Upper lobe of left lung (tissue), 6 donors: ENCODE results near the gene MAP4K4. TPM values are rescaled to one million over a fixed set of nuclear protein-coding genes. Genes with fewer than 3 reads are reported as not detected.

Experiments
- ATAC-seq, 2 donors: fragments of 200-7000 bp; cut with Tn5 transposase; one replicate each; pipeline ENCODE4 v1.9.1; 2022; ENCODE audit warnings: mild to moderate bottlenecking in 2 of 2, moderate library complexity in 2 of 2; ENCODE audit not compliant: low FRiP score in 2 of 2
- DNase-seq, 2 donors: peaks; one replicate each; pipeline ENCODE4 v3.0.0-alpha.2; 2019 to 2020
- H3K27ac ChIP-seq, 4 donors: fragments of 200-600 bp; sonication (generic); one replicate each; pipeline ENCODE4 v1.5.1; 2016 to 2019
- H3K27me3 ChIP-seq, 4 donors: fragments of 200-600 bp; sonication (generic); one replicate each; pipeline ENCODE4 v1.5.1; 2017 to 2019
- H3K36me3 ChIP-seq, 4 donors: fragments of 200-600 bp; sonication (generic); one replicate each; pipeline ENCODE4 v1.5.1; 2016 to 2019
- H3K4me1 ChIP-seq, 4 donors: fragments of 200-600 bp; sonication (generic); one replicate each; pipeline ENCODE4 v1.5.1; 2018 to 2019
- H3K4me3 ChIP-seq, 4 donors: fragments of 200-600 bp; sonication (generic); one replicate each; pipeline ENCODE4 v1.5.1; 2017 to 2019; ENCODE audit warnings: mild to moderate bottlenecking in 2 of 4, moderate library complexity in 1 of 4
- H3K9me3 ChIP-seq, 4 donors: fragments of 200-600 bp; sonication (generic); one replicate each; pipeline ENCODE4 v1.5.1; 2018 to 2019
- EP300 ChIP-seq, 4 donors: sonication (generic); formaldehyde crosslinking; IDR thresholded peaks; one replicate each; pipeline ENCODE4 v1.5.1; 2017; ENCODE audit warnings: antibody characterized with exemption in 4 of 4, control low read depth in 2 of 4
- POLR2A ChIP-seq, 4 donors: fragments of 450-650 bp; IDR thresholded peaks; one replicate each; pipeline ENCODE4 v1.5.1; 2016 to 2017; ENCODE audit warnings: antibody characterized with exemption in 4 of 4, mild to moderate bottlenecking in 2 of 4
- POLR2AphosphoS5 ChIP-seq, 2 donors: sonication (generic); formaldehyde crosslinking; IDR thresholded peaks; one replicate each; pipeline ENCODE4 v1.5.1; 2017; ENCODE audit warnings: antibody characterized with exemption in 2 of 2
- WGBS, 2 donors: methylation state at CpG; one replicate each; pipeline ENCODE4 v1.1.5; 2017 to 2018; 5-methylcytosine and 5-hydroxymethylcytosine counted together
- total RNA-seq, 6 donors: library from RNA; depleted of rRNA in 4 of 6; stranded (reverse); fragments of >200 nt in 4 of 6; gene quantifications; one replicate each; pipeline versions ENCODE4 v1.1.0 to v1.2.1, GENCODE V29; 2016 to 2021
- TF ChIP-seq, protein P1 (sequence below), 6 experiments: fragments of 450-650 bp in 4 of 6; fragments of 200-600 bp in 2 of 6; sonication (generic) in 2 of 6; IDR thresholded peaks; one replicate each; pipeline ENCODE4 v1.5.1; 2016 to 2019; ENCODE audit warnings: antibody characterized with exemption in 6 of 6
- donor health status: DM: no; HTN: no; CAD: no; lungs with moderate emphysema.
- donor health status: DM: no; HTN: yes; CAD: no; lungs with severe emphysema.

MAP4K4 gene
- total RNA-seq, 6 donors from 2014 or later: 49.8 to 88.0 (median 56.4) TPM

GRCh38 chr2:101725038-101725437 lies 27.5 kb downstream of the MAP4K4 start:
- Histone ChIP-seq H3K27ac (no peak overlapping the region), H3K4me1 (peaks cover 19 to 42% (median 39%) of the 10 kb centered on the region in 4 donors), H3K9me3 (no peaks in the 10 kb centered on the region), H3K4me3 (no peak overlapping the region), H3K36me3 (no peaks in the 10 kb centered on the region), H3K27me3 (no peaks in the 10 kb centered on the region)
- ATAC-seq (no peak), DNase-seq (no peak)
- WGBS, 2 donors: 69 to 77% methylated on average over 3 of the region's 3 CpGs
- TF ChIP-seq POLR2A (IDR thresholded peaks at IDR 0.05): no peak
- TF ChIP-seq, protein P1, sequence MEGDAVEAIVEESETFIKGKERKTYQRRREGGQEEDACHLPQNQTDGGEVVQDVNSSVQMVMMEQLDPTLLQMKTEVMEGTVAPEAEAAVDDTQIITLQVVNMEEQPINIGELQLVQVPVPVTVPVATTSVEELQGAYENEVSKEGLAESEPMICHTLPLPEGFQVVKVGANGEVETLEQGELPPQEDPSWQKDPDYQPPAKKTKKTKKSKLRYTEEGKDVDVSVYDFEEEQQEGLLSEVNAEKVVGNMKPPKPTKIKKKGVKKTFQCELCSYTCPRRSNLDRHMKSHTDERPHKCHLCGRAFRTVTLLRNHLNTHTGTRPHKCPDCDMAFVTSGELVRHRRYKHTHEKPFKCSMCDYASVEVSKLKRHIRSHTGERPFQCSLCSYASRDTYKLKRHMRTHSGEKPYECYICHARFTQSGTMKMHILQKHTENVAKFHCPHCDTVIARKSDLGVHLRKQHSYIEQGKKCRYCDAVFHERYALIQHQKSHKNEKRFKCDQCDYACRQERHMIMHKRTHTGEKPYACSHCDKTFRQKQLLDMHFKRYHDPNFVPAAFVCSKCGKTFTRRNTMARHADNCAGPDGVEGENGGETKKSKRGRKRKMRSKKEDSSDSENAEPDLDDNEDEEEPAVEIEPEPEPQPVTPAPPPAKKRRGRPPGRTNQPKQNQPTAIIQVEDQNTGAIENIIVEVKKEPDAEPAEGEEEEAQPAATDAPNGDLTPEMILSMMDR (IDR thresholded peaks at IDR 0.05): no peak
- no peak for TF ChIP-seq EP300 (IDR thresholded peaks at IDR 0.05)
- no peak for TF ChIP-seq POLR2AphosphoS5 (IDR thresholded peaks at IDR 0.05)

- 72 to 78% methylated on average over 5 of the region's 5 CpGs for WGBS, 2 donors
- no peaks in the 10 kb centered on the region for H3K27me3 ChIP-seq
- no peak overlapping the region for H3K4me3 ChIP-seq
- no peak overlapping the region for H3K27ac ChIP-seq
- H3K36me3 ChIP-seq: no peaks in the 10 kb centered on the region
- DNase-seq (no peak), ATAC-seq (no peak)
- H3K4me1 ChIP-seq: peaks cover 19 to 42% (median 40%) of the 10 kb centered on the region in 4 donors
- H3K9me3 ChIP-seq: no peaks in the 10 kb centered on the region
- TF ChIP-seq EP300 (IDR thresholded peaks at IDR 0.05) (no peak), POLR2A (IDR thresholded peaks at IDR 0.05) (no peak), POLR2AphosphoS5 (IDR thresholded peaks at IDR 0.05) (no peak)
- TF ChIP-seq, protein P1 (IDR thresholded peaks at IDR 0.05): no peak
Observed at GRCh38 chr2:101725515-101726192, 28.1 kb downstream of the MAP4K4 start.

- Histone ChIP-seq H3K36me3 (no peaks in the 10 kb centered on the region), H3K4me3 (no peak overlapping the region), H3K9me3 (no peaks in the 10 kb centered on the region), H3K4me1 (peaks cover 16 to 36% (median 34%) of the 10 kb centered on the region in 4 donors), H3K27ac (no peak overlapping the region), H3K27me3 (no peaks in the 10 kb centered on the region)
- ATAC-seq (no peak), DNase-seq (no peak)
- TF ChIP-seq POLR2AphosphoS5 (IDR thresholded peaks at IDR 0.05) (no peak), EP300 (IDR thresholded peaks at IDR 0.05) (no peak), POLR2A (IDR thresholded peaks at IDR 0.05) (no peak)
- TF ChIP-seq, protein P1 (IDR thresholded peaks at IDR 0.05): no peak
- WGBS, 2 donors: 53 to 65% methylated on average over 1 of the region's 1 CpG
Observed at GRCh38 chr2:101728865-101729264, 31.4 kb downstream of the MAP4K4 start.

DNA sequence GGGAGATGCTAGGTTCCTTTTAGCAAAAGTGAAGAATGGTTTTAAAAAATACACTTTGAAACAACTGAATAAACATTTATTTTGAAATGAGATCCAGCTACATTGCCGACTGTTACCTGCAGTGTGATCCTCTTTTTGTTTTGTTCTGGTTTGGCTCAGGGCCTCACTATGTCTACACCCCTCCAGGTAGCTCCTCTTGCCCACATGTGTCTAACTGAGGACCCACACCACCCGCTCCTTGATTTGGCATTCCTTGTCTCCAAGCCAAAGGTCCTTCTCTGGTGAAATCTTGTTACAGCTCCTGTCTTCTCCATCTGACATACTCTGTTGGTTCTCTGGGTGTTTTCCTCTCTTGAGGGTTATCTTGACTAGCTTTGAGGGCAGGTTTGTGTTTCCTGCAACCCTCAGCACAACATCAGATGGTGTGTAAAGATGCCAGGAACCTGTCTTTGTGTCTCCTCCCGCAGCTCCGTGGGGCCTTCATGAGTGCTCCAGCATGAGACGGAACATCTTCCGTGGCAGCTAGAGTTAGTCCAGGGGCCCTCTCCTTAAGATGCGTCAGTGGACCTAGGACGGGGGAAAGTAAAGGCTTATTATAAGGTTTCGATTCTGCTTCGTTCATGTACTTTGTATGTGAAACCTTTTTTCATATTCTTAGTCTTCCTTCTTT lies 32.1 kb downstream of the MAP4K4 start:
- Histone ChIP-seq H3K27me3 (no peaks in the 10 kb centered on the region), H3K4me1 (peaks cover 8 to 34% (median 29%) of the 10 kb centered on the region in 4 donors), H3K36me3 (no peaks in the 10 kb centered on the region), H3K4me3 (no peak overlapping the region), H3K9me3 (no peaks in the 10 kb centered on the region), H3K27ac (no peak overlapping the region)
- TF ChIP-seq, protein P1 (IDR thresholded peaks at IDR 0.05): no peak
- no peak for TF ChIP-seq POLR2A (IDR thresholded peaks at IDR 0.05)
- no peak for TF ChIP-seq POLR2AphosphoS5 (IDR thresholded peaks at IDR 0.05)
- no peak for TF ChIP-seq EP300 (IDR thresholded peaks at IDR 0.05)
- DNase-seq: no peak
- ATAC-seq: no peak
- WGBS, 2 donors: 85 to 86% methylated on average over 10 of the region's 10 CpGs
